Measurements from ENCODE around the gene KLHL21.

Gene KLHL21

GRCh38 chr1:6546326-6546725, 56.3 kb downstream of the KLHL21 start:
- no peak for DNase-seq

DNA sequence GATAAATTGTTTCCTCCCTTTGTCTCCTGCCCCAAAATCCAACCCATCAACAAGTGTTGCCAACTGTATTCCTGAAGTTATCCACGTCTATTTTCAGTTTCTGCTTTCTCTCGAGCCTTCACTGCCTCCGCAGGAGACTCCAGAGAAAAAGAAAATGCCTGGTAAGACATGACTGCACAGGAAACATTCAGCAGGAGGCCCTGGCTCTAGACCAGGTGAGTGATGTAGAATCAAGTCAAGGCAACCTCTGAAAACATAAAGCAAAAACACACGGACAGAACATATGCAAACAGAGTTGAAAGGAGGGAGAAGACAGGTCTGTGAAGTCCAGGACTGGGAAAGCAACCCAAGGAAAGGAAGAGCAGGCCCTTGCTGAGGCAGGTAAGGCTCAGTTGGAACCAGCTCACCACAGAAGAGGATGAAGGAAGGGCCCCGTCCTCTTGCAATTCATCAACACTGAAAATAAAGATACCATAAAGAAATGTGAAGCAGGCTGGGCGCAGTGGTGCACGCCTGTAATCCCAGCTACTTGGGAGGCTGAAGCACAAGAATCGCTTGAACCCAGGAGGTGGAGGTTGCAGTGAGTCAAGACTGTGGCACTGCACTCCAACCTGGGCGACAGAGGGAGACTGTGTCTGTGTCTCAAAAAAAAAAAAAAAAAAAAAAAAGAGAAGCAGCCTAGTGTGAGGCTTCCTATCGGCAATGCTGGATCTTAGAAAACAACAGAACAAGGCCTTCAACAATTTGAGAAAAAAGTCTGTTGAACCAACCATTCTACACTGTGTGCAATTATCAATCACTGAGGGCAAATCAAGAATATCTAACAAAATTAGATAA, 57.2 kb downstream of the KLHL21 start:
- DNase-seq = no peak

DNA sequence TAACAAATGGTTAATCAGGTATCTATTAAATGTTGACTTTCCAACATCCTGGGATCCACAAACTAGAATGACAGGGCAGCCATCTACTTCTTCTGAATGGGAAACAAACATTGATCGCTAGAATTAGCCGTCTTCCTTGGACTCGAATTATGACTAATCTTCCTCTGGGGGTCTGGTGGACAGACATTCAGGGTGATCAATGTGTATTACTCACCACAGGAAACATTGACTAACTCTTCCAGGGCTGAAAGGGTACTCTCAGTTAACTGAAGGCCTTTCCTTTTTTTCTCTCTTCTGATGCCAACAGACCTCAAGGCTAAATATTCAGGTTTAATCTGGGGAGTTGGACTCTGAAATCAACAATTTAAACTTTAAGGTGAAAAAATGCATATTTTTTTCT, 57.8 kb downstream of the KLHL21 start:
- no peak for DNase-seq
